ENCODE data around the gene KATNAL1. TPM values are rescaled to one million over a fixed set of nuclear protein-coding genes. Genes with fewer than 3 reads are reported as not detected.

KATNAL1 gene
- total RNA-seq, 4 donors from 2014 or later: 8.9 to 27.6 (median 21.4) TPM

GRCh38 chr13:30170569-30170968, 136.8 kb downstream of the KATNAL1 start:
- TF ChIP-seq, protein P1, sequence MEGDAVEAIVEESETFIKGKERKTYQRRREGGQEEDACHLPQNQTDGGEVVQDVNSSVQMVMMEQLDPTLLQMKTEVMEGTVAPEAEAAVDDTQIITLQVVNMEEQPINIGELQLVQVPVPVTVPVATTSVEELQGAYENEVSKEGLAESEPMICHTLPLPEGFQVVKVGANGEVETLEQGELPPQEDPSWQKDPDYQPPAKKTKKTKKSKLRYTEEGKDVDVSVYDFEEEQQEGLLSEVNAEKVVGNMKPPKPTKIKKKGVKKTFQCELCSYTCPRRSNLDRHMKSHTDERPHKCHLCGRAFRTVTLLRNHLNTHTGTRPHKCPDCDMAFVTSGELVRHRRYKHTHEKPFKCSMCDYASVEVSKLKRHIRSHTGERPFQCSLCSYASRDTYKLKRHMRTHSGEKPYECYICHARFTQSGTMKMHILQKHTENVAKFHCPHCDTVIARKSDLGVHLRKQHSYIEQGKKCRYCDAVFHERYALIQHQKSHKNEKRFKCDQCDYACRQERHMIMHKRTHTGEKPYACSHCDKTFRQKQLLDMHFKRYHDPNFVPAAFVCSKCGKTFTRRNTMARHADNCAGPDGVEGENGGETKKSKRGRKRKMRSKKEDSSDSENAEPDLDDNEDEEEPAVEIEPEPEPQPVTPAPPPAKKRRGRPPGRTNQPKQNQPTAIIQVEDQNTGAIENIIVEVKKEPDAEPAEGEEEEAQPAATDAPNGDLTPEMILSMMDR (IDR thresholded peaks at IDR 0.05): no peak
- DNase-seq (ENCODE audit: low spot score): no peak

GRCh38 chr13:30169442-30169841, 137.9 kb downstream of the KATNAL1 start:
- no peak for DNase-seq (ENCODE audit: low spot score)
- TF ChIP-seq, protein P1 (IDR thresholded peaks at IDR 0.05): no peak
- ATAC-seq (ENCODE audit: low FRiP score): no peak

More at GRCh38 chr13:30170569-30170968, 136.8 kb downstream of the KATNAL1 start:
- no peak for ATAC-seq (ENCODE audit: low FRiP score)

DNA sequence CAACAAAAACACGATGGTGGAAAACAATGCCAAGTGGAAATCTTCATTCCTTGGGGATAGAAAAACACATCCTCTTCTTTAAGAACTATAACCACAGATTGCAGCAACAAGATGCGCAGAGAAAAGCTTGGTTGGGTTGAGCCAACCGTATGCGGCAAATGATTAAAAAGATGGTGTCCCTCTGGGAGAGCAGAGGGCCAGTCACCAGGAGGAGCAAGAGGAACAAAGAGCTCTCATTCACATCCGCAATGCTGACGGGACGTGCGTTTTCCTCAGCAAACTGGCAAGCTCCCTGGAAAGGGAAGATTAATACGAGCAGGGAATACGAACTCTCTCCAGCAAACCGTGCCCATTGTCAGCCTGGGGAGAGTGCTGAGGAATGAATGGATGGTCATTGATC, 141.6 kb downstream of the KATNAL1 start:
- DNase-seq (ENCODE audit: low spot score) (no peak), ATAC-seq (ENCODE audit: low FRiP score) (no peak)
- TF ChIP-seq, protein P1 (IDR thresholded peaks at IDR 0.05): no peak

DNA sequence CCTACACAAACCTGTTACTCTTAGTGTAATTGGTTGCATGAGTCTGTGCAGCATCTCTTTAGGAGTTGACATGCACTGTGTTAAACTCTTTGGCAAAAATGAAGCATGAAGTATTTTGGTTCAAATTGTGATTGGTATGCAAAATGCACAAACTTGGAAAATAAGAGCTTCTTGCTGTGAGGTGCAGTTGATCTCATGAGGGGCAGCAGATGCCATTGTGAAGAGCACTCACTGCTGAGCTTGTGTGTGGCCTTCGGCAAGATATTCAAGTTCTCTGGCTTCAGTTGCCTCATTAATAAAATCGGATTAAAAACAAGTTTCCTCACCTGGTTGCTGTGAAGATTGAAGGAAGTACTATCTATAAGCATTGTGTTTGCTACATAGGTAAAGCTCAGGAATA, 142.3 kb downstream of the KATNAL1 start:
- no peak for ATAC-seq (ENCODE audit: low FRiP score)
- DNase-seq (ENCODE audit: low spot score): no peak
- TF ChIP-seq, protein P1 (IDR thresholded peaks at IDR 0.05): no peak

DNA sequence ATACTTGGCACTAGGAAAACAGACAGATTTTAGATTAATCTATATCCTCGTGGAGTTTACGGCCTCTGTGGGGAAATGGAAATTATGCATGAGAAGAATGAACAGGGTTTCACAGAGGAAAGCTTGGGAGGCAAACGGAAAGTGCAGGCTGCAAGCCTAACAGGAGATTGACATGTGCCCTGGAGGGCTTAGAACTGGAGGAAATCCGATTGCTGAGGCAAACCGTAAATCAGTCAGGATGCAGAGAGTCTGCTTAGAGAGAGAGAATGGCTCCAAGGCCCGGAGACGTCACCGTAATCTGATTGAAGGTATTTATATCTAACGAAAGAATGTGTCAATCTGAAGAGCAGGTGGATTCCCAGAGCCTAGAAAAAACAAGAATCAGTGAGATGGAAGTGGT, 143.2 kb downstream of the KATNAL1 start:
- ATAC-seq (ENCODE audit: low FRiP score) (no peak), DNase-seq (ENCODE audit: low spot score) (no peak)
- TF ChIP-seq, protein P1 (IDR thresholded peaks at IDR 0.05): no peak

DNA sequence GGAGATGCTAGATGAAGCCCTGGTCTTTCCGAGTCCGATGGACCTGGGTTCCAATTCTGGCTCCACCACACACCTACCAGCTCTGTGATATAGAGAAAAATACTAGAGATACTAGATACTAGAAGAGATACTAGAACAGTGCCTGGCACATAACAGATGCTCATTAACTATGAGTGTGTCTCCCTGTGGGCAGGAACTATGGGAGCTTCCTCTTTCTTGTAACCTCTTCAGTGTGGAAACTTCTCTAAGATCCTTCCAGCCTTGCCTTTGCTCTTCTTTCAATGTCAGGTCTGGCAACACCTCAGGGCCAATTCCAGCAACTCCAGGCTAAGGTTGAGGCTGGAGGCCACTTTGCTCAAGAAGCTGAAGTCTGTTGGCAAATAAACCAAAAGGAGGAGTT, 143.9 kb downstream of the KATNAL1 start:
- TF ChIP-seq, protein P1 (IDR thresholded peaks at IDR 0.05): no peak
- DNase-seq (ENCODE audit: low spot score): no peak
- no peak for ATAC-seq (ENCODE audit: low FRiP score)

GRCh38 chr13:30159446-30159839, 147.9 kb downstream of the KATNAL1 start:
- DNase-seq (ENCODE audit: low spot score) (no peak), ATAC-seq (ENCODE audit: low FRiP score) (no peak)
- TF ChIP-seq, protein P1 (IDR thresholded peaks at IDR 0.05): no peak

Measured in omental fat pad (tissue), 4 donors.